Measurements from ENCODE around the gene PRSS21.

Gene PRSS21

DNA sequence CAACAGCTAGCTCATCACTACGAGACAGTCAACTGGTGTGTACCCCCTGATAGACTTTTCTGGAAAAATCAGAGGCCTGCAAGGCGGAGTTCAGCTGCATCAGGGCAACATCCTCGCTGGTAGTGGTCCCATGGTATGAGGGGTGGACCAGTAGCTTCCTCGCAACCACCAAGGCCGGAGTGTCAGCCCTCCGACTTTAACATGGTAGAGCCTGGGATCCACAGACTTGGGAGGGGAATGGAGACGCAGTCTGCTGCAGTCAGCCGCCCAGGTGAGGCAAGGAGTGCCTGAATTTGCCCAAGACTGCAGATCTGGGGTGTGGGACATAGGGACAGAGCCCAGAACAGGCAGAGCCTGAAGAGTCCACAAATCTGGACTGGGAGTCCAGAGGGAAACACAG lies 26.5 kb downstream of the PRSS21 start:
- no peak for DNase-seq (ENCODE audit: low spot score)

DNA sequence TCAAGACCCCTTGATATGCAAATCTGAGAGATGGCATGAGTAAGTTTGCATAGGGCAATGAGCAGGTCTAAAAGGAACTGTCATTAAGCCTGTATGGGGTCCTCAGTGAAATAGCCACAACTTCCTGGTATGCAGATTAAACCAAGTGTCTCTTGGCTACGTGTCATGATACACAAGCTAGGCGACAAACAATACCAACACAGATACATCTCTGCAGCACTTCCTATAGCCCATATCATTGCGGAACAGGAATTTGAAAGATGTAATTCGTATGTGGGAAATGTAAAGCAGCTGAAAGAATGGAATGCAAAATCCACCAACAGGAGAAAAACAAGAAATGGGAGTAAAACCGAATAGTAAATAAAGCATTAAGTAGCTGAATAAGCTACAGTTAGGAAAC lies 28.1 kb downstream of the PRSS21 start:
- no peak for DNase-seq (ENCODE audit: low spot score)

- no peak for DNase-seq (ENCODE audit: low spot score)
These were observed 29.7 kb downstream of the PRSS21 start for GRCh38 chr16:2846511-2847310.

- DNase-seq (ENCODE audit: low spot score), result no peak
These were observed 32.1 kb downstream of the PRSS21 start for GRCh38 chr16:2848933-2849725.

DNA sequence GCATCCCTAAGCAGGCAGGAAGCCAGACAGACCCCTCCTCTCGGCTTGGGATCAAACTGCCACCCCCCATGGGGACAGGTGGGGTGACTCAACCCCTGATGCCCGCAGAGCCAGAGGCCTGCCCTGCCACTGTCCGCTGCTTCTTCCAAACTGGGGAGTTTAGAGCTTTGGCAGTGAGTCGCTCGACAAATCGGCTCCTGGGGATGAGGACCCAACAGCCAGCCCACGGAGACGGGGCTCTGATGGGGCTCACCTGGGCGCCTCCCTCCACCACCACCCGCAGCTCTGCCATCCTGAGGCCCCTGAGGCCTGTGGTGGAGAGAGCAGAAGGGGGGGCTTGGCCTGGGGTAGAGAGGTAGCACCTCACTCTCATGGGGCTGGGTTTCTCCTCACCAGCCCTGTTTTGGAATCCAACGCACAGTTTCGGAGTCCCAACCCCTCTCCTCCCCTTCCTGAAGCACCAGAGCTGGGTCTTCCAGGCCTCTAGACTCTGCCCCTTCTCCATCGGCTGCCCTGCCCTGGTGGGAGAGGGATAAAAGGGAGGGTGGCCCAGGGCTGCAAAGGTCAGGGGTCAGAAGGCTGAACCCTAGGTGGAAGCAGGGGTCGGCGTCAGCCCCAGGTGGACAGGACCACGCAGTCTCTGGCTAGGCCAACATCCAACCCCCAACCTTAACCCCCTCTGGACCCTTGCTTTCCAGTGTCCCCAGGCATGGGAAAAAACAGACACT lies 35.1 kb downstream of the PRSS21 start:
- DNase-seq (ENCODE audit: low spot score), result no peak

- DNase-seq (ENCODE audit: low spot score), result no peak
These were observed 35.9 kb downstream of the PRSS21 start for GRCh38 chr16:2852731-2853507.

DNA sequence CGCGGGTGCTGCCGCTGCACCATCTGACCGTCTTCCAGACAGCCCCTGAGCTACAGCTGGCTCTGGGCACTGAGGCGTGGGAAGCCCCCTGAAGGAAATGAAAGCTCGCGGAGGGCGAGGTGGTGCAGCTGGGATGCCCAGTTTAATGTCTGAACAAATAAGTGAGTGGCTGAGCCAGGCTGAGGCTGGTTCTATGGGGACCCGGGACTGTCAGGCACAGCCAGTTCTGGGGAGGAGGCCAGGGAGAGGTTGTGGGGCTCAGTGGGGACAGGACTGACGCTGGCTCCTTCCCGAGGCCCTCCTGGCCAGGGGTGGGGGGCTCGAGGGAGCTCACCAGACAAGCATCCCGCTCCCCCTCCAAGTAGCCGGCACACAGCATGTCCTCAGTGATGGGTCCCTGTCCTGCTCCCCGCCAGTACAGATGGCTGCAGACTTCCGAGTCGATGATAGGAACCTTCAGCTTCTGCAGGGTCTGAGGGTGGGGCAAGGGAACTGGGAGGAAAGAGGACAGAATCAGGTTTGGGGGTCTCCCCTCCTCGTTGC lies 36.6 kb downstream of the PRSS21 start:
- DNase-seq (ENCODE audit: low spot score), result no peak

DNA sequence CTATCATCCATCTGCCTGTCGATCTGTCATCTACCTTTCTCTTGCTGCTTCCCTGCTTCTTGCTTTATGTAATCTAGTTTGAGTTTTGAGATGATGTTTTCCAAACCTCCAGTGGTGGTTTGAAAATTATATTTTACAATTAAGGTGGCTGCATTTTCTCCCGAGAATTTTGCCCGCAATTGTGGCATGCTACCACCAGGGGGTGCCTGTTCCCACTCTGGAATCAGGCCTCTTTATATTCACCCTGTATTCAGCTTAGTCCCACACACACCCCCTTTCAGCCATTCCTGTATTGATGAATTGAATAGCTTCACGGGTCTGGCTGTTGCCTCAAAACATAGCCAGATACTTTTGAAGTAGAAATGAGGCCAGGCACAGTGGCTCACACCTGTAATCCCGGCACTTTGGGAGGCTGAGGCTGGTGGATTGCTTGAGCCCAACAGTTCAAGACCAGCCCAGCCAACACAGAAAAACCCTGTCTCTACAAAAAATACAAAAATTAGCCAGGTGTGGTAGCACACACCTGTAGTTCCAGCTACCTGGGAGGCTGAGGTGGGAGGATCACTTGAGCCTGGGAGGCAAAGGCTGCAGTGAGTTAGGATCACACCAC lies 37.8 kb downstream of the PRSS21 start:
- no peak for DNase-seq (ENCODE audit: low spot score)

DNA sequence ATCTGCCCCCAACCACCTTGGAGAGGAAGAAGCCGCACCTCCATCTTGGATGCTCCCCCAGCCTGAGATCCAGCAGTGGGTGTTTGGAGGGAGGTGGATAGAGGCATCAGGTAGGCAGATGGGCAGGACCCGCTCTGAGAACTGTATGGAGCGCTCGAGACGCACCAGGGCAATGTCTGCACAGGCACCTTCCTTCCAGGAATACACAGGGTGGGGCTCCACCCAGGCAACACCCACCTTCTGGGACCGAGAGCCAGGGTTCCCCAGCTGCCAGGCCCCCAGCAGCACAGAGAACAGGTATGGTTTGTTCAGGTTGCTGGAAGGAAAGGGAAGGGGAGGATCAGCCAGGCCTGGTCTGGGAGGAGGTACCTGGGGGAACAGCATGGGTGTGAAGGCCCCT lies 38.5 kb downstream of the PRSS21 start:
- no peak for DNase-seq (ENCODE audit: low spot score)

DNA sequence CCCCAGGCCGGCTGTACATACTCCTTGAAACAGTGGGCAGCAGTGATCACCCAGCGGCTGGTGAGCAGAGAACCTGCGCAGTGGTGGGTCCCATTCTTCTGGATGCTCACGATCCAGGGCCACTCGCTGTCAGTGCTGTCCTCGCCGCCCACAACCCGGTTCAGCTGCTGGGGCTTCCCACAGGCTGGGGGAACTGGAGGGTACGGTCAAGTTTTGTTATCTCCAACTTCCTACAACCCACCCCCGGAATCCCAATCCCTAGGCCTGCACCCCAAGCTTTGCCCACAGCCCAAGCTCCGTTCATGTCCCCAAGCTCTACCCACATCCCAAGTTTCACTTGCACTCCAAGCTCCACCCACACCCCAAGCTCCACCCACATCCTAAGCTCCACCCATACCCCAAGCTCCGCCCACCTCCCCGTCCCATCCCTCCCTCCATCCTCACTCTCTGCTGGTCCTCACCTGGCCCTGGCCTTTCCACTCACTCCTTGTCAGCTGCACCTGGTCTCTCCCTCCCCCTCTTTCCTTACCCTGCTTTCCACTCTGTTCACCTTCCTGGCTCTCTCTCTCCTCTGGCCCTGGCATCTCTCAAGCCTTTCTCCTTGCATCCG lies 39.1 kb downstream of the PRSS21 start:
- DNase-seq (ENCODE audit: low spot score), result no peak

GRCh38 chr16:2856686-2857450 lies 39.8 kb downstream of the PRSS21 start:
- no peak for DNase-seq (ENCODE audit: low spot score)

DNA sequence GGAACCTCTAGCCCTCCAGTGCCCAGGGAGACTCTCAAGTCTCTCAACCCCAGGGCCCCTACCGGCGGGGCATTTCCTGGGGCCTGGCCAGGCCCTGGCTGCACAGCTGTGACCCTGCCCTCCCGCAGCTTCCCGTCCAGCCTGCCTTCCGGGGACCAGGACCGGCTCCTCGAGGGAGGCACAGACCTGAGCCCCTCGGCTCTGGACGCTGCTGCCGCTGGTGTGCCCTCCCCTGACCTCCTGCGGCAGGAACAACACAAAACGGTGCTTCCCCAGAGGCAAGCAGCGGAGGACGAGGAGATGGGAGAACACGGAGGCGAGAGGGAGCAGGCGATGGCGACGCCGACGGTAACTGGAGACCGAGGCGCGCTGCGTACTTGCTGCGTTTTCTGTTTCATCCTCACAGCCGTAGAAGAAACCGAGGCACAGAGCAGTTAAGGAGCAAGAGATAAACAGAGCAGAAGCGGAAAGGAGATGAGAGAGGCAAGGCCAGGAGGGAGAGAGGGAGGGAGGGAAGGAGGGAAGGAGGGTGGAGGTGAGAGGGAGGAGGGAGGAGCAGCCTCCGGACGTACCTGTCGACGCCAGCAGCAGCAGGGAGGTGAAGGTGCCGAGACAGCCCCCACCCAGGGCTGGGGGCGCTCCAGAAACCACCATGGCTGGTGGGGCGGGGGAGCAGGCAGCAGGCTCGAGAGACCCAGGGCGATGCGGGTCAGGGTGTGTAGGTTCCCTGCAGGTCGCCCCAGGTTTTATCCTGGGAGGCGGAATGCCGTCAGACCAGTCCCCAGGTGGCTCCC lies 40.6 kb downstream of the PRSS21 start, which contains the start of gene PRSS22:
TSS of gene PRSS22 (minus strand) at position 720 of the 794 bp plus-strand sequence. CDS start at position 654, 66 bp downstream.
- DNase-seq (ENCODE audit: low spot score), result no peak

DNA sequence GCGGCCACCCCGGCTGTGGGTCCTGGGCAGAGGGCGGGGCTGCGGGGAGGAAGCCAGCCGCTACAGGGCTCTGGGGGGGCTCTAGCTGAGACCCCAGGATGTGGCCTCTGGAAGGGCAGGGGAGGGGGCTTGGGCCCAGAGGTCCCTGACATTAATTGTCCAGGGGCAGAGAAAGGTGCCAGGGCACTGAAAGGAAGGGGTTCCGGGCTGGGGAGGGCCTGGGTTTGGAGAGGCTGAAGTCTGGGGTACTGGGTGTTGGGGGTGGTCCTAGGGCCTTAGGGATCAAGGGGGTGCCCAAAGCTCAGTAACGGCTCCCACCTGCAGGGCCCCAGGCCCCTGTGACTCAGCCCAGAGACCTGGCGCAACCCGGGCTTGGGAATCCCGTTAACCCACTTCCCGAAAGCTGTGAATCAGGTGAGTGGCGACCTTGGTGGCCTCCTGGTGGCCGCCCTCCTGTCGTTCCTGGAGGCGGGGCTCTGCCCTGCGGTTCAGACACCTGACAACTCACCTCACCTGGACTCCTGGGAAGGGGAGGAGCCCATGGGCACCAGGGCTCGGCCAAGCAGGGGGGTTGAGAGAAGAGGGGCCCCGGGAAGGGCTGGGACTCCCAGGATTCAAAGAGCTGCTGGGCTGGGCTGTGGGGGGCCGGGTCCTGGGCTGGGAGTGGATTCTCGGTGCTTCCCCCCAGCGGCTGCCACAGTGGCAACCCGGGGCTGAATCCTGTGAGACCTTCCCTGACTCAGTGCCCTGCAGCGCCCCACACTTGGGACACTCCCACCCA lies 41.4 kb downstream of the PRSS21 start:
- no peak for DNase-seq (ENCODE audit: low spot score)

- DNase-seq (ENCODE audit: low spot score), result no peak
These were observed 42.7 kb downstream of the PRSS21 start for GRCh38 chr16:2859686-2860265.

- DNase-seq (ENCODE audit: low spot score), result no peak
These were observed 44.0 kb downstream of the PRSS21 start for GRCh38 chr16:2860826-2861567.

DNA sequence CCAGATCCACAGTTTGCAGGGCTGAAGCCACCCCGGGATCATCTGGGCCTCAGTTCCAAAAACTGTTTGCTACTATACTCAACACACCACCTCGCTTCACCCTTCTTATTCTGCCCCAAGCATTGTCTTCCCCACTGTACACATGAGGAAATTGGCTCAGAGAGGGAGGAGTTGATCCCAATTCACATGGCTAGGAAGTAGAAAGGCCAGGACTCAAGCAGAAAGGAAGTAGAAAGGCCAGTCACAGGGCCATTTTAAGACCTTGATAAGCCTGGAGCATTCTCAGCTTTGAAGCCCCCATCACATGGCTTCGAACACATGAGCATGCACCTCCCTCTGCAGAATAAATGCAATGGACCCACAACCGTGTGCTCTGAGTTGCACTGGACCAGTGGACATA lies 48.6 kb downstream of the PRSS21 start:
- no peak for DNase-seq (ENCODE audit: low spot score)

GRCh38 chr16:2866431-2866830 lies 49.4 kb downstream of the PRSS21 start:
- DNase-seq (ENCODE audit: low spot score), result no peak

All from left forelimb (tissue), 1 donor.